GM12892 (cell line): ENCODE results near the gene ARRB2.

Source experiments
- POLR2A ChIP-seq: IDR thresholded peaks from 2 replicates; pipeline ENCODE4 v1.6.1; 2011; ENCODE audit warnings: low read depth, low read length, control low read depth
- TAF1 ChIP-seq: IDR thresholded peaks from 2 replicates; pipeline ENCODE4 v1.6.1; 2011; ENCODE audit warnings: low read depth, mild to moderate bottlenecking, control low read depth, low read length, borderline replicate concordance

- TF ChIP-seq TAF1 (no peak), POLR2A (no peak)
These were observed 17.0 kb upstream of the ARRB2 start for GRCh38 chr17:4693416-4693815.
